HG02981 (cell line): Measurements from ENCODE around the gene NFYC.

ENCODE experiments used
- ATAC-seq: cut with Tn5 transposase; IDR thresholded peaks from one replicate; pipeline ENCODE4 v1.9.1; 2021; ENCODE audit warnings: mild to moderate bottlenecking, moderate library complexity; ENCODE audit not compliant: unreplicated experiment

Gene NFYC

DNA sequence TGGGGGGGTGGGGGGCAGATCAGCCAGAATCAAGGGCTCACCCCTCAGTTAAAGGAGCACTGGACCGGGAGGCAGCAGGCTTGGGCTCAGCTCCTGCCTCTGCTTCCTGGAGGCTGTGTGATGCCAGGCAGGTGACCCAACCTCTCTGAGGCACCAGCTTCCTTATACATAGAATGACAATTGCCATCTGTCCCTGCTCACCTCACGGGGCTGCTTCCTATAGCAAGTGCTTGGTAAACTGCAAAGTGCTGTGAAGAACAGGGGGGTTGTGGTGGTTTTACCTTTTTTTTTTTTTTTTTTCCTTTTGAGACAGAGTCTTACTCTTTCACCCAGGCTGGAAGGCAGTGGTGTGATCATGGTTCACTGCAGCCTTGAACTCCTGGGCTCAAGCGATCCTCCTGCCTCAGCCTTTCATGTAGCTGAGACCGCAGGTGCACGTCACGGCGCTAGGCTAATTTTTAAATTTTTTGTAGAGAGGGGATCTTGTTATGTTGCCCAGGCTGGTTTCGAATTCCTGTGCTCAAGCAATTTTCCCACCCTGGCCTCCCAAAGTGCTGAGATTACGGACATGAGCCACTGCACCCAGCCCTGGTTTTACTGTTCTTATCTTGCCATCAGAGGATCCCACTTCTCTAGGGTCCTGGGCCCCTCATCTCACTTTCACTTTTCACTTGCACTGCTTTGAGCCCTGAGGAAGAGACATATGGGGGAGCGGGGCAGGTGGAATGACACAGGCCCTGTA is 103.6 kb downstream of the NFYC start:
- ATAC-seq, result no peak

DNA sequence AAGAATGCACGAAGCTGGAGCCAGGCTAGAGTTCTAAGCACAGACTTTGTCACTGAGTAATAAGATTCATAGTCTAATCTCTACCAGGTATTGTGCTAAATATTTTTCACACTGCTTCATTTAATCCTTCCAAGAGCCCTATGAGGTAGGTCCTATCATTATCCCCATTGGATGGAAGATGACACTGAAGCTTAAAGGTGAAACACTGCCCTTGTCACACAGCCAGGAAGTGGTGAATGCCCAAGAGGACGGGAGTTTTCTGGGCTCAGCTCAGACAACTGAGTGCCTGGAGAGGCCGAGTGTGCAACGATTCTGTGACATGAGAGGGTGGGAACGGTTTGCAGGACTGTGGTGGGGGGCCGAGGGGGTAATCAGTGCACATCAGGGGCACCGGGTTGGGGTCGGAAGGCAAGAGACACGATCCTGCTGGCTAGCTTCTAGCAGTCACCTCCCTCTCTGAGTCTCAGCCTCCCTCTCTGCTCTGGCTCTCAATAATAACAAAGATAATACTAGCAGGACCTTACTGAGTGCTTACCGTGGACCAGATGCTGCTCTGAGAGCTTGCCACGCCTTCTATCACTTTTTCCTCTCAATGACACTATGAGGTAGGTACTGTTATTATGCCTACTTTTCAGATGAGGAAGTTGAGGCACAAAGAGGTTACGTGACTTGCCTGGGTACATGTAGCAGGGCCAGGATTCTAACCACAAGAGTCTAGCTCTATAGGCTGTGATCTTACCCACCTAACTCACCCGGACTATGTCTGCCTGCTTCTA is 104.5 kb downstream of the NFYC start:
- no peak for ATAC-seq

DNA sequence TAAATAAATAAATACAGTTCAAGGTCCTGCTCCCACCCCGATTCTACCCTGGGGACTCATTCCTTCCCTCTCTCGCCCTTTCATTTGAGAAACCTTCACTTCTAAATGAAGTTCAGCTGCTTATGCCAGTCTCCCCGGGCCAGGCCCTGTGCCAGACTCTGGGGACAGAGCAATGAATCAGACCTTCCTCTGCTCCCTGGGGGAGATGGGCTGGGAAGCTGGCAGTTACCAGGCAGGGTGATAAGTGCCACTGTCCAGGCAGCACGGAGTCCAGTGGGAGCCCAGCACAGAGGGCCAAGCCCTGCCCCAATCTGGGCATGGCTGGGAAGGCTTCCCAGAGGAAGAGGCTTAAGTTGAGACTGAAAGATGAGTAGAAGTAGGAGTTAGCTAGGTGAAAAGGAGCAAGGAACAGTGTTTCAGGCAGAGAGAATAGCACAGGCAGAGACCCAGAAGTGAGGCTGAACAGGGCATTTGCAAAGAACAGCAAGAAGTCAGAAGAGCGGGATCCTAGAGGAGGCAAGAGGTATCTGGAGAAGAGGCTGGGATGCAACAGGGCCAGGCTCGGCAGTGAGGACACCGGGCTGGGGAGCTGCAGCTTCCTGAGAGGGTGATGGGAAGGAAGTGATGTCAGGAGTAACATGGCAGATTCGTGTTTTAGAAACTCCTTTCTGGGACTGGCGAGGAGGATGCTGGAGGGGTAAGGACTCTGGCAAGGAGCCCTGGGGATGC is 105.6 kb downstream of the NFYC start:
- ATAC-seq, result no peak

DNA sequence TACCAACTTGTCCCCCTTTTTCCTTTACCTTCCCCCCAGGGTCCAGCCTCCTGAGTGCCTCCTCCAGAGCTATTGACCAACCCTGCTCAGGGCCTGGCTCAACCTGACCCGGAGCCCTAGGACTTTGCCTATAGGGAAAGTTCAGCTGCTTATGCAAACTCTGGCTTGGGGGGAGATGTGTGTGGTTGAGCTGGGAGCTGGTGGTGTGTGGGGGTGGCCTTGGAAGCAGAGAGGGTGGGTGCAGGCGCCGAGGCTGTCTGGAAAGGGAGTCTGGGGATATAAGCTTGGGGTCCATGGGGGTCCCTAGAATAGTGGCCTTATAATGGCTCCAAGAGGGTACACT is 106.1 kb downstream of the NFYC start:
- no peak for ATAC-seq

DNA sequence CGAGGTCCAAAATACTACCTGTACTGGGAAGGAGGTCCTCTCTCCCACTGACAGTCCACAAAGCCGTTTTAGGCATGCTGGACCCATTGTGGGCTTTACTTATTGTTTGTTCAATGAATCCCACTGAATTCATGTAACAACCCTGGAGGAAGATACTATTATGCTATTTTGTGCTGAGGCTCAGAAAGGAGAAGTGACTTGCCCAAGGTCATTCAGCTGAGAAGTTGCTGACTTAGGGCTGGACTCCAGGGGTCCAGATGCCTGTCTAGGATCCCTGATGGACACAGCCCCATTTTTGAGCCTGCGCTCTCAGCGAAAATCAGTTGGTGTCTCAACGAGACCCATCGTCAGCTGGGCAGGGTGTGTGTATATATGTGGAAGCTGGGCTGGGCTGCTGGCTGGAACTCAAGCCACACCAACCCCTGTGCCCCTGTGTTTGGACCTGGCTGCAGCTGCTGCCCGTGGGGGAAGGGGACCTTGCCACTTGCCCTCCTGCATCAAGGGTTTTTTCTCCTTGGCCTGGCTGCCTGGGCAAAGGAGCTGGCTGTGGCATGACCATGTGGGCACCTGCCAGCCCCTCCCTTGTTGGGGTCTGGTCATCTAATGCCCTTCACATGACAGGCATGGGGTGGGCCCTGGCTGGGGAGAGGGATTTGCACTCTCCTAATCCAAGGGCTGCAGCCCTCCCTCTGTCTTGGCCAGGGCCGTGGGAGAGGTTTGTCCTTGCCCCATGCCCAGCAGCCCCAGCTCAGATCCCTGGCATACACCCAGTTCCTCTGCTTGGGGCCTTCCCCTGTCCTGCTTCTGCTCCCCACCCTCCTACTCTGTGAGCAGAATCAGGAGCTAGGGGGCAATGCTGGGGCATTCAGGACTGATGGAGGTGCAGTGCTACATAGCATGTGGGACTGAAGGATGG is 107.1 kb downstream of the NFYC start:
- ATAC-seq, result no peak

DNA sequence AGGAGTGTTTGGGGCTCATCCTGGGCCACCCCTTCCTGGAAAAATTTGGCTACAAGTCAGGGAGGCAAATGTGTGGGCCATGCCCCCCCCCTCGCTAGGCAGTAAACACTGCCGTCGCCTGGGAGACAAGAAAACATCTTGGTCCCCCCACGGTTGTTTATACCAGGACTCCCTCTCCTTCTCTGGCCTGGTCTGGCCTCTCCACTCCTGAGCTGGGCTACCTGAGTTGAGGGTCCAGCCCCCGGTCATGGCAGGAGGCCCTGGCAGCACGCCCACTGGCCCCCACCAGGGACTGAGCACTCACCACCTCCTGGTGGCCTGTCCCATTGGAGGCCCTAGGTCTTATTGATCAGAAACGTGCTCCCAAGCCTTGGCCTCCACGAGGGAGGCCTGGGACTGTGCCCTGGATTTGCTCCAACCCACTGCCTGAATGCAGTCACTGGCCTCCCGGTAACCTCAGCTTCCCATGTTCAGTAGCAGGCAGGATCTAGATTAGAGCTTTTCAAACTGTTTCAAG is 107.9 kb downstream of the NFYC start:
- ATAC-seq, result no peak

DNA sequence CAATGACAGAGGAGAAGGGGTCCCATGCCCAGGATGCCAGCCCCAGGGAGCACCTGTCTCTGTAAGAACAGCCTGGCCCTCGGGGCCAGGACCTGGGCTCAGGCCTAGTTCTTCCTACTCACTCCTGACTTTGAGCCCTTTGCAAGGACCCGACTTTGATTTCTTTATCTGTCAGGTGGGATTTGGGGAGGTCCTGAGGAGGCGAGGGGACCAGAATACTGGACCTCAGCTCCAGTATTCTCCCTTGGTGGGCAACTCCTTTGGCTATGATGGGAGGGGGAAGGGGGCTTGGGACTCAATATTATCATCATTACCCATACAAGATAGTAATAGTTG is 110.2 kb downstream of the NFYC start:
- ATAC-seq, result no peak

DNA sequence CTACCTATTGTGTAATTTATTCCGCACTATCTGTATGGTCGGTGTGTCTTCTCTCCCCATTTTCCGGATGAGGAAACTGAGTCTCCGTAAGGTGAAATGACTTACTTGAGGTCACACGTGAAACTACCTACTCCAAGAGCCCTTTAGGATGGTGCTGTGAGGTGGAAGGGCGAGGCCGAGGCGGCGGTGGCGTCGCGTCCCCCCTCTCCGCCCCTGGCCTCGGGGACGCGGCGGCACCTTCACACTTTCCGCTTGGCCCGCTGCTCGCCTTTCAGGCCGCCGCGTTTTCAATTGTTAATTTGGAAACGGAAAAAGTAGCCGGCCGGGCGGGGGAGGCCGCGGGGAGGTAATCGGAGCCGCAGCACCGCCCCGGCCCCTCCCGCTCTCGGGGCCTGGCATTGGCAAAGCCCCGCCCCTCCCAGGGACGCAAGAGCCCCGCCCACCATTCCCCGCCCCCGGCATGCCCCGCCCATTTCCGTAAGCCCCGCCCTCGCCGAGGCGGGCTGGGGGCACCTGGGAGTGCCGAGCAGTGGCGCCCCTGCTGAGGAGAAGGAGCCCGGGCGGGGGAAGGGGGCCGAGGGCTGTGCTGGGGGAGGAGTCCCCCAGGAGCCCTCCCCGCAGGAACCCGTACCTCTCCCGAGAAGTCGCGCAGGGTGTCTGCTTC is 110.7 kb downstream of the NFYC start:
- peak; percentile 62 for ATAC-seq

DNA sequence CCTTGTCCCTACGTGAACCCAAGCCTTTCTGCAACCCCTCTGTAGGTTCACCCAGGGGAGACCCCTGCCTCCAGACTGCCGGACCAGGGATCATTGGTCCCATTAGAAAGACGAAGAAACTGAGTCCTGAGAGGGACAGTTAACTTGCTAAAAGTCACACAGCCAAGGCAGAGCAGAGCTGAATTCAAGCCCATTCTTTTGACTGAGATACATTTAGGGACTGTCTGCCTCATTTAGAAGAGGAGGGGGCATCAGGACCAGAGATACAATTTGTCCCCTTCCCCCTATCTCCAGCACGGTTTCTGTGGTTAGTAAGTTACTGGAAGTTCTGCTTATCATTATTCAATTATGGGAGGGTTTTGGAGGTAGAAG is 111.2 kb downstream of the NFYC start:
- no peak for ATAC-seq

DNA sequence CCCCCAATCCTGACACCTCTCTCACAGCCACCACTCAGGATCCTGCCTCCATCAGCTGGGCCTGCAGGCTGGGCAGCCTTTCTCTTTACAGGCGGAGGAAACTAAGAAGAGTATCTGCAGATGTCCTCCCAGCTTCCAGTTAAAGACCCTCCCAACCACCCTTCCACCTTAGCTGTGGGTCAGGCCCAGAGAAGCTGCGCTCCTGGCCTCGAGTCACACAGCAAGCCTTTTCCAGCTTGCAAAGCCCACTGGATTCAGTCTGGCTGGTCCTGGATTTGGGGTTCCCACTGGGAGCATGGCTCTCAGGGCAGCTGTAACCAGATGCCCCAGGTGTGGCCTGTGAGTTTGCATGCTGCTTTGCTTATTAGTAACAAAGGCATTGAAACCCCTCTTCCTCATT is 111.9 kb downstream of the NFYC start:
- ATAC-seq, result no peak

DNA sequence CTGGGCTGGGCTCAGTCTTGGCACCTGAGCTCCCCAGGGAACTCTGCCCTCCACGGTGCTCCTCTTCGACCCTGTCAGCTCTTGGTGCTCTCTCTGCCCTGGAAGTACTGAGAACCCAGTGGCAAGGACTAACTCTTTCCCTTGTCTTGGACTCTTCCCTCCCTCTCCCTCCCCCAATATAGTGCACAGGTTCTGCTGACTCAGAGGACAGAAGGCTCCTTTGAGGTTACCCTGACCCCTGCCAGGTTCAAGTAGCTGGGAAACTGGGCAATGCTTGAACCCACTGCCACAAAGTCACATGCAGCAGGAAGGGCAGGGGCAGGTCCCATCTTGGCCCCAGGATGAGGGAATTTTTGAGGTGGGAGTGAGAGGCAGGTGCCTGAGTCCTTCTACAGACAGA is 112.4 kb downstream of the NFYC start:
- ATAC-seq, result no peak

DNA sequence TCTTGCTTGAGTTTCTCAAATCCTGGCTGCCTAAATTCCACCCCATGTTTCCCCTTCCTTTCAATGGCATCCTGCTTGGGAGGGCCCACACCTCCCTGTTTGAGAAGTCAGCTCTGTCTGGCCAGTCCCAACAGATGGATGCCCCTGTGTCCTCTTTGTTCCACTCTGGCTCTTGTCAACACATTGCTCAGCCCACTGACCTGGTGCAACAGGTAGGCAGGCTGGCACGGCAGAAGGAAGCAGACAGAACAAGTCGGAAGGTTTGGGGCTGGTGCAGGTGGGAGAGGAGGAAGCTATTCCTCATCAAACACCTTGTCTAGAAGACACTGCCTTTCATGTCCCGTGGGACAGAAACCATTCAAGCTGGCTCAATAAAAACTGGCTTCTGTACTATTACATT is 114.7 kb downstream of the NFYC start:
- ATAC-seq, result no peak

DNA sequence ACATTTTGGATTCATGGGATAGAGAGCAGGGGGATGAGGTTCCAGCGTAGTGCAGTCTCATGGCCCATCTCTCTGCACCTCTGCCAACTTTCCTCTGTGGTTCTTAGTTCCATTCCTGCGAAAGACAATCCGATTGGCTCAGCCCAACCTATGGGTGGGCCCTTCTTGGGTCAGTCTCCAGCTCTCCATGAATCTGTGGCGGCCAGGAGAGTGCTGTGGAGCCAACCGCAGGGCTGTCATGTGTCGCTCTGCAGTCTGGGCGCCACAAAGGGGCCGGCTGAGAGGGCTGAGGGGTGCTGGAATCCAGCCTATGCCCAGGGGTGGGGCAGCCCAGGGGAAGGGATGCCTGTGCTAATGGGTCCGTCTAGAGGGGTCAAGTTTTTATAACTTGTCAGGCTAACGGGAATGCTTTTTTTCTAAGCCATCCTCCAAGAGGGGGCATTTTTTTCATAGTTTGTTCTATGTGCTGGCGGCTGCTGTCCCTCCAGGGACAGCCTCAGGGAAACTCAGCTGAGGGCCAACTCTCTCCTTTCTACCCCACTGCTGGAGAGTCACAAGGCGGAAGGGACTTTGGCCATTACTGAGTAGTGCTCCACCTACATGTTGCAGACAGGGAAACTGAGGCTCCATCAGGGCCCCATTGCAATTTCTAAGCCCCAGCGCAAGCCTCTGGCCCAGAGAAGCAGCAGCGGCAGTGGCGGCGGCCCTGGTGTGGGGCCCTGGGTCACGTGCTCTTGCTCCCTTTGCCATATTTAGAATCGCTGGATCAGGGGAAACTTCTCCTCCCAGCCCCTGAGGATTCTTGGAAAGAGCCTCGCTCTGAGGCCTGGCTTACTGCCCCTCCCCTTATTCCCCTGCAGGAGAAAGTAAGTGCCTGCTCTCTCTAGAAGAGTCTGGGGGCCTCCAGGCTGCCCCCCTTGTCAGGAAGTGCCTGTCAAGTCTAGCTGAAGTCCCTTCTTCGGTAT is 115.5 kb downstream of the NFYC start:
- no peak for ATAC-seq

DNA sequence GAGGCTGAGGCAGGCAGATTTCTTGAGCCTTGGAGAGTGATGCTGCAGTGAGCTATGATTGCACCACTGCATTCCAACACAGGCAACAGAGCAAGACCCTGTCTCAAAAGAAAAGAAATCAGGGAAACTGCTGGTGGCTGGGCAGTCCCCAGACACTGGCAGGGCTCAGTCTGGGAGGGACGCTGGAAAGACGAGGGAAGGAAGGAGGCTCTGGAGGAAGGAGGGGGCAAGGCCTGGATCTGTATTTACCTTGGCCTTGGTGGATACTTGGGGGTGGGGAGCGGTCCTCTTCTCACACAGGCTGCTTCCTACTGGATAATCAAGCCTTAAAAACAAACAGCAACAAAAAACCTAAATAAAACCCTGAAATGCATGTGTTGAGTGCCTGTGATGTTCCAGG is 116.5 kb downstream of the NFYC start:
- ATAC-seq, result no peak

DNA sequence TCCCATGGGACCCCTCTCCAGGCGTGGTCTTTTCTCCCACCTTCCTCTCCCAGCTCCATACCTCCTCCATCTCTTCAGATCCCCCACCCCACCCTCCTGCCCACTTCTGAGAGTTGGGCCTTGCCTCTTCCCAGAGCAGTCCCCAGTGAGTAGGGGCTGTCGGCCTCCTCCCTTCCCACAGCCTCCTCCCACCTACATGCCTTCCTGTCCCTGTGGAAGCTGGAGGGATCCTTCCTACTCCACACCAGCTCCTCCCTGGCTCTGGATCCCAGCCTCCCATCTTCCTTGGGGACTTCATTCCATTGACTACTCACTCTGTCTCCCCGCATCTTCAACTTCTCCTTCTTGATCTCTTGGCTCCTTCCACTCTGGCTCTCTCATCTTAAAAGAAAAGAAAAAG is 116.9 kb downstream of the NFYC start:
- ATAC-seq, result no peak

DNA sequence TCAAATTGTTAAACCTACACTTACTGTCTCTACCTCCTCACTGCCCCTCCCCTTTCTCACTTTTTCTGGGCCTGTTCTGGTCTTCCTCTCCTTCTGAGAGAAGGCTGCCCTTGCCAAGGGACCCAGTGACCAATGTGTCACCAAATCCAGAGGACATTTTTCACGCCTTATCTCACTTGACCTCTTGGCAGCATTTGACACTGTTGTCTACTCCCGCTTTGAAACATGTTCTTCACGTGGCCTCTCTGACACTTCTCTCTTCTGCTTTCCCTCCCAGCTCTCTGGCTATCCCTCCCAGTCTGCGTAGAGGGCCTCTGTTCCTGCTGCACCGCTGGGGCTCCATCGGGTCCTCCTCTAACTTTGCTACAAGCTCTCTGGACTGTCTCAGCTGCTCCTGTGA is 117.4 kb downstream of the NFYC start:
- no peak for ATAC-seq

DNA sequence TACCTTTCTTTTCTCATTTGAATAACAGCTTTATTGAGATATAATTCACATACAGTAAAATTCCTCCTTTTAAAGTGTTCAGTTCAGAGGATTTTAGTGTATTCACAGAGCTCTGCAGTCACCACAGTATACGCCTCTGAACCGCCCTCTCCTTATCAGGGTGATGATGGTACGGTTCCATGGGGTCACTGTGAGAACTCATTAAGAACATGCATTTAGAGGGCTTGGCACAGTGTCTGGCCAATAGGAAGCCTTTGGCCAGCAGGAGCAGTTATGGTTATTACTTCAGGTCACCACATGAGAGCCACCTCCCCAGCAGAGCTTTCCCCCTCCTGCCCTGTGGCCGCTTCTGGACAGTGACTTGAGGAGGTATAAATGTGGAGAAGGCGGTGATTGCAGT is 119.4 kb downstream of the NFYC start:
- no peak for ATAC-seq

DNA sequence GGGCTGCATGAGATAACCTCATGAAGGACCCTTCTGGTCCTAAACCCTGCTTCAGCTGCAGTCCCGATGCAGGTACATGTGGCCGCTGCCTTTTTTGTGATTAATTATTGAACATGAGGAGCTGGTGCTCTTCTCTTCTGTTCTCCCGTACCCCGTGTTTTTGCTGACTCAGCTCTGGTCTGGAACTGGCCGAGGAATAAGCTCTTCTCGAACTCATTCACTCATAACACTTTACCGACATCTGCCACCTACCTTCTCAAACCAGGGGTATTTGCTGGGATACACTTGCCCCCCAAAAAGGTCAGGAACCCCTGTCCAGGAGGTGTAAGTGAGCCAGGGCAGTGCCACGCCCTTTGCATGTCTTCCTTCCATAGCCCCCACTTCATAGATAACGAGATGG is 123.9 kb downstream of the NFYC start:
- no peak for ATAC-seq

DNA sequence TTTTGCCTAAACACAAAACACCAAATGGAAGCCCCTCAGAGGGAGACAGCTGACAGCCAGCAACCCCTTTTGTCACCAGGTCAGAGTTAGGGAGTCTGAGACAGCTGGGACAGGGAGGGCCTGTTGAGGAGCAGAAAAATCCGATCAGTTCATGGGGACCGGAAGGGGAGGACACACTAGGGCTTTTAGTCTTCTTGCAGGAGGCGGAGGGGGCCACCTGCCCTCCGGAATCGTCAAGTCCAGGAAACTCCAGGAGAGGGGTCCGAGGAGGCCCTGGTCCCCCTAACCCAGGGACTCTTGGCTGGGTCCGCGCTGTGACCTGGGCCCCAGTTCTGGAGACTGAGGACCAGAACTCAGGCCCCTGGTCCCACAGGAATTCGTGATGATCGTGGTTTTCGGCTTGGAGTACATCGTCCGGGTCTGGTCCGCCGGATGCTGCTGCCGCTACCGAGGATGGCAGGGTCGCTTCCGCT is 126.3 kb downstream of the NFYC start:
- no peak for ATAC-seq
